HG03280 (cell line): ENCODE data around the gene CD96.
"Not testable (repeated sequence)": the region's sequence is repeated elsewhere in the genome, so short reads cannot be mapped to it uniquely, and the experiment has no call there.

Source experiments
- ATAC-seq: cut with Tn5 transposase; IDR thresholded peaks from one replicate; pipeline ENCODE4 v1.9.1; 2021; ENCODE audit warnings: mild to moderate bottlenecking, moderate library complexity; ENCODE audit not compliant: unreplicated experiment

Gene CD96

GRCh38 chr3:111541911-111542483 lies at the start of gene CD96:
TSS of gene CD96 (plus strand) at chr3:111542197. CDS start at chr3:111542249, 52 bp downstream.
- ATAC-seq, result peak; percentile 35

DNA sequence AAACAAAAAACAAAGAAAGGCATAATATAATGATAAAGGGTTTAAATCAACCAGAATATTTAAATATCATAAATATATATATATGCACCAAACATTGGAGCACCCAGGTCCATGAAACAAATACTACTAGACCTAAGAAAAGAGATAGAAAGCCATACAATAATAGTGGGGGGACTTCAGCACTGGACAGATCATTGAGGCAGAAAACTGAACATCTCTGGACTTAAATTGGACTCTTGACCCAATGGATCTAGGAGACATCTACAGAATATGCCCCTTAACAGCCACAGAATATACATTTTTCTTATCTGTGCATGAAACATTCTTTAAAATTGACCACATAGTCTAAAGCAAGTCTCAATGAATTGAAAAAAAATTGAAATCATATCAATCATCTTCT lies 48.7 kb upstream of the CD96 start:
- no peak for ATAC-seq

DNA sequence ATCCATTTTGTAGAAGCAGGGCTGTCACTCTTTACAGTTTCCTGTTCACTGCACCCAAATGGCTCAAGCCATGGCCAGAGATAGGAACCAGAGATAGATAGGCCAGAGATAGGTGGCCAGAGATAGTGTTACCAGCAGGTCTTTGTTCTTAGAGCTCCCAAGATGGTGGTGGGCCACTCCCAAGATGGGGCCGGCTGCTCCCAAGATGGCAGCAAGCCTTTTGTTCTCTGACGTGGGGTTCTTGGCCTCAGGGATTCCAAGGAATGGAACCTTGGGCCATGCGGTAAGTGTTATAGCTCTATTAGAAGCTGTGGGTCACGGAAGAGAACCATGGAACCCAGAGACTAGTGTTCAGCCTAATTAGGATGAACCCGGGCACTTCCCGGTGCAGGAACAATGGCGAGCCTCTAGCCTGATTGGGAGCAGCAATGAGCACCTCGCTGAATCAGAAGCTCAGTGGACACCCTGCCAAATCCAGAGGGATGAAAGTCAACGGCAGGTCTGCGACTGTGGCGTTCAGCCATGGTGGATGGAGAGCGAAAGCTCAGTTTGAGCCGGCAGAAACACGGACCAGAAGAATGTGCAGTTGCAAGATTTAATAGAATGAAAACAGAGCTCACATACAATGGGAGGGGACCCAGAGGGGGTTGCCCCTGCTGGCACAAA lies 45.0 kb upstream of the CD96 start:
- no peak for ATAC-seq

DNA sequence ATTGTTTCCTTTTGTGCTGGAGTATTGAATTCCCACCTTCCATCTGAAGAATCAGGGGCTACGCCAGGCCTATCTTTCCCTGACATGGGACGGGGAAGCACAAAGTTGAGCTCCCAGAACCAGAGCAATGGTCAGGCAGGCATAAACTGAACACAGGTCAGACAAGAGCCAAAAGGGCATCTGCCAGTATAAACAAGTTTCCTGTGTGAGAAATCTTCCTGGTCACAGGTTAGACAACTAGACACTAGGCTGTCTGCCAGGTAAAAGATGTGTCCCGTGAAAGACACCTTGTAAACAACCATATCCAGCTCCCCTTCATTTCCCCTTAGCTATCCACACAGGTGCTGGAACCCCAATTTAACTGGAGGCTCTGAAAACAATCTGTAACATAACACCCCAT lies 44.0 kb upstream of the CD96 start:
- no peak for ATAC-seq

DNA sequence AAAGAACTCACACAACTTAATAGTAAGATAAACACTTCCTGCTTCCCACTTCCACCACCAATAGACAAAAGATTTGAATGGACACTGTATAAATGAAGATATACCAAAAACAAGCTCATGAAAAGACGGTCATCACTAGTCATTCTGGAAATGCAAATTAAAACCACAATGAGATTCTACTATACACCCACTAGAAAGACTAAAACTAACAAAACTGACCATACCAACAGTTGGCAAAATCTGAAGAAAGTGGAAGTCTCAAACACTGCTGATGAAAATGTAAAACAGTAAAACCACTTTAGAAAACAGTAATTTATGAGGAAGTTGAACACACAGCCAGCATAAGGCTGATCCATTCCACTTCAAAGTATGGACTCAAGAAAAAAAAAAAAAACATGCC lies 35.6 kb upstream of the CD96 start:
- ATAC-seq, result peak; percentile 70

DNA sequence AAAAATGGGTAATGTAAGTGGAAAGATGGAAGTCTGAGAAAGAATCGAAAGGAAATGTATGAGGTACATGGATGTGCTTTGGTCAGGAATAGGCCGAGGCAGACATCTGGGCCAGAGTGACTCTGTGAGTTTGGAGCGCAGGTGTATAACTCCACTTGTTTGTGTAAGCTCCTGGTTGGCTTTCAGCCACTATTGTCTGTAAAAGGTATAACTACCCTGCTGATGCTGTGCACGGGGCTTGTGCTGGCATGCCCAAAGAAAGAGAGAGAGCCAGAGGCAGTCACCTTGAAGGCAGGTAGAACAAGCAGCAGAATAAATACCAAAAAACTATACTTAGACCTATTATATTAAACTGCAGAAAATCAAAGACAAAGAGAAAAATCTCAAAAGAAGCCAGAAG lies 32.7 kb upstream of the CD96 start:
- ATAC-seq, result no peak

DNA sequence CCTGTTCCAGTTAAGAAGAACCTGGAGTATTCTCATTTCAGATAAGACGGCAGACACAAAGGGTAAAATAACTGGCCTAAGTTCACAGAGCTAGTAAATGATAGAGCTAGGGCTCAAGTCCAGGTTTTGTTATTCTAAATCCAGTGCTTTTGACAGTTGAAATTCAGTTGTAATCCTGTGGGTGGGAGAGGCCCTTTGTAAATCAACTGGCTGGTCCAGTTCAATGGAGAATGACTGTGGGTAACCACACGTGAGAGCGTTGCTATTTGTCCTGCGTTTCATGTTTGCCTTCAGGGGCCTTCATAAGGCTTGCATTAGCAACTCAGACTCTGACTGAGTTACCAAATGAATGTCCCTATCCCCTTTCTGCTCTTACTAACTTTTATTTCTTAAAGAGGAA lies 24.2 kb upstream of the CD96 start:
- no peak for ATAC-seq

DNA sequence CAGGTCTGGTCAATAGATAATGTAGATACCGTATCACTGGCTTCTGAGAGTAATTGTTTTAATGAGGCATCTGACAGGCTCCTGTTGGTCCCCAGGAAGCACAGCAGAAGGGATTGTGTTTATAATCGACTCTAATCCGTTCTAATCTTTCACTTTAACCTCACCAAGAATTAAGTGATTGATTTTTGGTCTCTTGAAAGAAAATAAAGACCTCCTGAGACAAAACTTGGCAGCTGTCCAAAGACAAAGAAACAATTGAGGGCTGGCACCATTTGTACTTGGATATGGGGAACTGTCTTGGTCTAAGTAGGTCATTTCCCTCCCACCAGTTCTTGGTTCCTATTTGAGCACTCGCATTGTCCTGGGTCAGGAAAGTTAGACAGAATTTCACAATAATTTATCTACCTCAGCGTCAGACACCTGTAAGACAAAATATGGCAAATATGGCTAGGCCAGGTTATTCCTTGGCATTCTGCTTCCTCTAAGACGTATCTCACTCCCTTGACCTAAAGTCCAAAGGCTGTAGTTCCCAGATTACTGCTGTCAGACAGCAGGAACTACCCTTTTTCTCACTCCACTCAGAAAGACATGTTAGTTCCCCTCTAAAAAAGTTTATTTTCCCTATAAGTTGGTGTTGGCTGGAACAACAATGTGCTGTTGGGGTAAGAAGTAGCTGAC lies 22.7 kb upstream of the CD96 start:
- no peak for ATAC-seq

DNA sequence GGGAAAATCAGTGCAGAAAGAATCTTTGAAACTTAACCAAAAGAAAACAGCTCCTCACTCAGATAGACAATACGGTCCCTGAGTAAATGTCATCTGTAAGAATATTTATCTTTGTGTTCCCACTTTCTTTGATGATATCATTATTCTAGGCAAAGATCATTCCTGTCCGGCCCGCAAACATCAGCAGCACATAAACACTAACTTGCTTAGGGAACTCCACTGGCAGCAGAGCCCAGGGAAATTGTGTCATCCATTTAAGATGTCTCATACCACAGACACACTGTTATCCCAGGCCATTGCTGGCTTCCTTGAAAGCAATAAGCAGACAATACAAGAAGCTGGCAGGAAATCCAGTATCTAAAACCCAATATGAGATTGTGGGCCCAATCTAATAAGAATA lies 20.1 kb upstream of the CD96 start:
- no peak for ATAC-seq

GRCh38 chr3:111524486-111524885 lies 17.5 kb upstream of the CD96 start:
- not testable (repeated sequence) for ATAC-seq

DNA sequence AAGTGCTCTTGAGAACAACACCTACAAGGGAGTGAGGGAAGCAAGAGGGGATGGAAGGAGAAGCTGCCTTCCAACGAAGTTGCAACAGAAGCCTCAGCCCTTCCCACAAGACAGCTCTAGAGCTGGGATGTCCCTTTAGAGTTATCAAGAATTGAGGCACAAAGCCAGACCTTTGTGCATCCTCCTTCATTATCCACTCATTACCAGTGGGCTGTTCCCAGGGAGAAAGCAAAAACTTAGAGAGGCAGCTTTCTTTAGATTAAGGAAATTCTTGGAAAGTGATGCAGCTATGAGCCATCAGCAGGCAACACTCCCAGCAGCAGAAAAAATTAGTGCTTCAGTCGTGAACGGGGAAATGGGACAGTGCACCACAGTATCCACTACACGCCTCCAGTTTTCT lies 10.6 kb upstream of the CD96 start:
- no peak for ATAC-seq

GRCh38 chr3:111534701-111535100 lies 7.3 kb upstream of the CD96 start:
- no peak for ATAC-seq

GRCh38 chr3:111538111-111538510 lies 3.9 kb upstream of the CD96 start:
- ATAC-seq, result no peak

GRCh38 chr3:111538681-111539083 lies 3.3 kb upstream of the CD96 start:
- ATAC-seq, result no peak

GRCh38 chr3:111539351-111540331 lies 2.4 kb upstream of the CD96 start:
- ATAC-seq, result peak; percentile 76

GRCh38 chr3:111541391-111541790 lies 606 bp upstream of the CD96 start:
- no peak for ATAC-seq

GRCh38 chr3:111542611-111543300 lies 759 bp downstream of the CD96 start:
- no peak for ATAC-seq

GRCh38 chr3:111545349-111545748 lies 3.4 kb downstream of the CD96 start:
- ATAC-seq, result no peak

- peak; percentile 76 for ATAC-seq
Measured at GRCh38 chr3:111547631-111548030, 5.6 kb downstream of the CD96 start.

DNA sequence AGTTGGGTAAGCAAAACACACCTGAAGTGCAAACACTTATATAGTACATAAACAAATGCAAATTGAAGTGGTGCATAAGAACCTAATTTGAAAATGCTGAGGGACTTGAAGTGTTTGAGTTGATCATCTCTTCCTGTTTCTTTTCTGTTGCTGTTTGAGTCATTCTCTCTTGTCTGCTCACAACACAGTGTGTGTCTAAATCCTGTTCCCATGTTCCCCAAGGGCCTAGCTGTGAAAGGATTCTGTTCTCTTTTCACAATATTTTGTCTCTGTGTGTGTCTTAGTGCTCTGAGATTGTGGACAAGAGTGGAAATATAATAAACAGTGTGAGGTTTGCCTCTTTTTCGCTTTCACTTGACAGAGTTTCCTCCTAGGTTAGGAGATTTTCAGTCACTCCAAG lies 6.1 kb downstream of the CD96 start:
- ATAC-seq, result peak; percentile 67

DNA sequence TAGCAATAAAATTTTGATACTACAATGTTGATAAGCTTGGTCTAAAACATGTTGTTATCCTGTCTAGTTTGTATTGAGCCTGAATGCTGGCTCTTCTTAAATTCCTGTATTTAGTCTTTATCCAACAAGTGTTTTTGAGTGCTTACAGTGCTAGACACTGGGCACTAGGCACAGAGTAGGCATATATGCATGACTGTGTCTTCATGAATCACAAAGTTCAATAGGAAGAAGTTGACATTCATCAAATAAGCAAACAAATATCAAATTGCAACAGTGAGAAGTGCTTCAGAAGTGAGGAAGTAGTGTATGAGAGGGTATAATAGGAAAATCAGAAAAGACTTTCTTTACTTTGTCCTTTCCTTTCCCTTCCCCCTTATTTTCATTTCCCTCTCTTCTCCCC lies 6.8 kb downstream of the CD96 start:
- ATAC-seq, result no peak
